Heart right ventricle (tissue), 16 donors: Measurements from ENCODE around the gene HEBP1. TPM values are rescaled to one million over a fixed set of nuclear protein-coding genes. Genes with fewer than 3 reads are reported as not detected.

Experiments
- ATAC-seq, 8 donors: fragments of 200-7000 bp; cut with Tn5 transposase; one replicate each; pipeline ENCODE4 v1.9.1; 2020; ENCODE audit warnings: mild to moderate bottlenecking in 8 of 8, moderate library complexity in 8 of 8, moderate number of reproducible peaks in 1 of 8
- DNase-seq, 2 donors: peaks; one replicate each; pipeline ENCODE4 v3.0.0-alpha.2; 2020
- H3K27ac ChIP-seq, 10 donors: fragments of 200-600 bp; sonication (generic) in 2 of 10; one replicate each; pipeline versions ENCODE4 v1.5.0 to v1.8.0; 2020 to 2022; ENCODE audit warnings: mild to moderate bottlenecking in 3 of 10
- H3K27me3 ChIP-seq, 7 donors: fragments of 200-600 bp; one replicate each; pipeline ENCODE4 v1.8.0; 2021 to 2022; ENCODE audit warnings: mild to moderate bottlenecking in 2 of 7
- H3K36me3 ChIP-seq, 9 donors: fragments of 200-600 bp; sonication (generic) in 1 of 9; one replicate each; pipeline versions ENCODE4 v1.5.0 to v1.8.0; 2020 to 2022; ENCODE audit warnings: mild to moderate bottlenecking in 2 of 9
- H3K4me1 ChIP-seq, 9 donors: fragments of 200-600 bp; sonication (generic) in 1 of 9; one replicate each; pipeline versions ENCODE4 v1.5.0 to v1.8.0; 2020 to 2022; ENCODE audit warnings: mild to moderate bottlenecking in 4 of 9
- H3K4me3 ChIP-seq, 10 donors: fragments of 200-600 bp; sonication (generic) in 2 of 10; one replicate each; pipeline versions ENCODE4 v1.5.0 to v1.8.0; 2020 to 2022; ENCODE audit warnings: mild to moderate bottlenecking in 7 of 10, moderate library complexity in 2 of 10
- H3K9me3 ChIP-seq, 11 donors: fragments of 200-600 bp in 10 of 11; sonication (generic) in 2 of 11; one replicate each; pipeline versions ENCODE4 v1.5.0 to v1.8.0; 2013 to 2022; ENCODE audit warnings: mild to moderate bottlenecking in 2 of 11, control low read depth in 1 of 11, moderate library complexity in 1 of 11
- WGBS, 2 donors: extraction: QIAGEN DNeasy Blood & Tissue Kit; methylation state at CpG; one replicate each; pipeline ENCODE4 v1.1.7; 2013; ENCODE audit warnings: inconsistent platforms in 1 of 2; 5-methylcytosine and 5-hydroxymethylcytosine counted together
- intact Hi-C, 10 donors: fragments of 100-400 bp; cut with DNase I; formaldehyde crosslinking; loops; one replicate each; pipeline versions ENCODE4 v1.11.1 to v1.14.2; 2022
- long read RNA-seq, 3 donors: library from polyadenylated mRNA; unstranded; transcript quantifications; one replicate each; pipeline ENCODE4 v2.0.0, GENCODE V29; 2020 to 2021
- polyA plus RNA-seq, 2 donors: library from polyadenylated mRNA; stranded (reverse); fragments of 200-250 nt; gene quantifications; one replicate each; pipeline ENCODE4 v1.2.3, GENCODE V29; 2013
- total RNA-seq, 10 donors: library from RNA; stranded (reverse); fragmentation: NEBNext Ultra II Directional in 3 of 10; extraction: Animal tissue kit (Norgen Biotek cat#: 25700) in 3 of 10; gene quantifications; one replicate each; pipeline versions ENCODE4 v1.2.1 to v1.2.4, GENCODE V29; 2021 to 2023
- TF ChIP-seq, protein P1 (sequence below), 9 donors: fragments of 200-600 bp; sonication (generic) in 2 of 9; IDR thresholded peaks; one replicate each; pipeline versions ENCODE4 v1.5.0 to v1.8.0; 2021 to 2022; ENCODE audit warnings: antibody characterized with exemption in 9 of 9, mild to moderate bottlenecking in 5 of 9, moderate library complexity in 1 of 9
- donor health status: Arrhythmogenic right ventricular cardiomyopathy.
- donor health status: ischemic (EF 13 %, LVEDD 7.1; RV severe dilation, severe dysfunction).
- donor health status: healthy with polysubstance abuse.
- donor health status: DM: no; HTN: yes; CAD: no.
- donor health status: DM: no; HTN: no; CAD: no.
- donor health status: ischemic (EF 25% LVEDD 6.9; RV normal size, moderate dysfunction).
- donor health status: ischemic (EF 25% LVEDD 5.7; RV mildly dilated, moderate dysfunction).
- donor health status: healthy.
- donor health status: DM: yes; HTN: yes; CAD: no.
- donor health status: Ischemic cardiomyopathy.
- donor health status: ischemic (EF 35%, LVEDD 5.7; RV mildly dilated, moderate dysfunction).
- donor health status: nonischemic (EF 11% LVEDD 7.7; RV severe dilation, severe dysfunction).
- donor health status: DM: yes; HTN: yes; CAD: no.
- donor health status: PGD.
- donor health status: ischemic (EF 29% LVEDD 5.4; RV normal size, mild dysfunction).
- donor health status: nonischemic (EF 23%, LVEDD 6.1; RV moderate dilation, normal function).

HEBP1 gene, protein sequence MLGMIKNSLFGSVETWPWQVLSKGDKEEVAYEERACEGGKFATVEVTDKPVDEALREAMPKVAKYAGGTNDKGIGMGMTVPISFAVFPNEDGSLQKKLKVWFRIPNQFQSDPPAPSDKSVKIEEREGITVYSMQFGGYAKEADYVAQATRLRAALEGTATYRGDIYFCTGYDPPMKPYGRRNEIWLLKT
- total RNA-seq = 10 to 100 TPM; 45.2 to 71.4 (median 51.4) TPM
- 10 to 100 TPM; 23.7 to 72.0 TPM for polyA plus RNA-seq
- long read RNA-seq, donor 1, transcript HEBP1-201 (4 exons, 1,173 nt) = major isoform, 55 of 57 reads
- long read RNA-seq, donor 1, partial matches to known transcripts = 2 of 57 reads
- long read RNA-seq, donor 1, other reads (novel, unspliced or antisense) = 0 of 57 reads
- long read RNA-seq, donor 2, transcript HEBP1-201 (4 exons, 1,173 nt) = major isoform, 47 of 53 reads
- long read RNA-seq, donor 2, partial matches to known transcripts = 1 of 53 reads
- long read RNA-seq, donor 2, other reads (novel, unspliced or antisense) = 3 of 53 reads
- long read RNA-seq, donor 3, transcript HEBP1-201 (4 exons, 1,173 nt) = major isoform, 38 of 40 reads
- long read RNA-seq, donor 3, partial matches to known transcripts = 0 of 40 reads
- long read RNA-seq, donor 3, other reads (novel, unspliced or antisense) = 2 of 40 reads

DNA sequence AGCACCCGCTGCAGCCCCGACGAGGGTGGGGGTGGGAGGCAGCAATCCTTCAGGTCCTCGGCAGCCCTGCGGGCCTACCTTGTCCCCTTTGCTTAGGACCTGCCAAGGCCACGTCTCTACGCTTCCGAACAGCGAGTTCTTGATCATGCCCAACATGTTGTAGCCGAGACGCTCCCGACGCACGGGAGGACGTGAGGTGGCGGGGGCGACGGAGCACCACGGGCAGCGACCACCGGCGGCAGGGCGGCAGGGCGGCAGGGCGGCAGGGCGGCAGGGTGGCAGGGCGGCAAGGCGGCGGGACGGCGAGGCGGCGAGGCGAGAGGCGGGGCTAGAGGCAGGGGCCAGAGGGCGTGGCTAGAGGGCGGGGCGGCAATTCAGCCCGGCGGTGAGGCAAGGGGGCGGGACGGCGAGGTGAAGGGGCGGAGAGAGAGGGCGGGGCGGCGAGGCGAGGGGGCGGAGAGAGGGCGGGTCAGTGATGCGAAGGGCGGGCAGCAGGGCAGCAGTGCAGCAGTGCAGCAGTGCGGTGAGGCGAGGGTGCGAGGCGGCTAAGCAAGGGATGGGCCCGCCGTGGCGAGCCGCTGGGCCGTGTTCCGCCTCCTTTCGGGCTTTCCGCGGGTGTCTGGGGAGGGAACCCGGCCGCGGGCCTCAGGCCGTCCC, at the start of gene HEBP1:
HEBP1 (minus strand) TSS at position 307 of the 657 bp plus-strand sequence; CDS start at position 156, 151 bp downstream.
- WGBS, 2 donors = 0% methylated on average over 55 to 69 of the region's 69 CpGs
- intact Hi-C loops = loop anchor here in 6 of 10 donors (5.0 to 10.0 kb wide), 6 partner anchors 42 to 215 kb away; partner anchors contain the start of genes GSG1 (in 2 of the 6) and FAM234B (in 1 of the 6)
- TF ChIP-seq, protein P1, sequence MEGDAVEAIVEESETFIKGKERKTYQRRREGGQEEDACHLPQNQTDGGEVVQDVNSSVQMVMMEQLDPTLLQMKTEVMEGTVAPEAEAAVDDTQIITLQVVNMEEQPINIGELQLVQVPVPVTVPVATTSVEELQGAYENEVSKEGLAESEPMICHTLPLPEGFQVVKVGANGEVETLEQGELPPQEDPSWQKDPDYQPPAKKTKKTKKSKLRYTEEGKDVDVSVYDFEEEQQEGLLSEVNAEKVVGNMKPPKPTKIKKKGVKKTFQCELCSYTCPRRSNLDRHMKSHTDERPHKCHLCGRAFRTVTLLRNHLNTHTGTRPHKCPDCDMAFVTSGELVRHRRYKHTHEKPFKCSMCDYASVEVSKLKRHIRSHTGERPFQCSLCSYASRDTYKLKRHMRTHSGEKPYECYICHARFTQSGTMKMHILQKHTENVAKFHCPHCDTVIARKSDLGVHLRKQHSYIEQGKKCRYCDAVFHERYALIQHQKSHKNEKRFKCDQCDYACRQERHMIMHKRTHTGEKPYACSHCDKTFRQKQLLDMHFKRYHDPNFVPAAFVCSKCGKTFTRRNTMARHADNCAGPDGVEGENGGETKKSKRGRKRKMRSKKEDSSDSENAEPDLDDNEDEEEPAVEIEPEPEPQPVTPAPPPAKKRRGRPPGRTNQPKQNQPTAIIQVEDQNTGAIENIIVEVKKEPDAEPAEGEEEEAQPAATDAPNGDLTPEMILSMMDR (IDR thresholded peaks at IDR 0.05) = no peak
- Histone ChIP-seq H3K27ac (peak within 1 kb of the TSS; percentile 78 to 99 (median 92)), H3K27me3 (no peaks in the 10 kb centered on the region), H3K4me3 (peak within 1 kb of the TSS; percentile 58 to 98 (median 86)), H3K9me3 (no peaks in the 10 kb centered on the region), H3K4me1 (peaks cover 5 to 64% (median 43%) of the 10 kb centered on the region in 9 donors), H3K36me3 (no peaks in the 10 kb centered on the region)
- DNase-seq = peak; percentile 96 to 98
- peak; percentile 96 to 99 (median 98) for ATAC-seq

DNA sequence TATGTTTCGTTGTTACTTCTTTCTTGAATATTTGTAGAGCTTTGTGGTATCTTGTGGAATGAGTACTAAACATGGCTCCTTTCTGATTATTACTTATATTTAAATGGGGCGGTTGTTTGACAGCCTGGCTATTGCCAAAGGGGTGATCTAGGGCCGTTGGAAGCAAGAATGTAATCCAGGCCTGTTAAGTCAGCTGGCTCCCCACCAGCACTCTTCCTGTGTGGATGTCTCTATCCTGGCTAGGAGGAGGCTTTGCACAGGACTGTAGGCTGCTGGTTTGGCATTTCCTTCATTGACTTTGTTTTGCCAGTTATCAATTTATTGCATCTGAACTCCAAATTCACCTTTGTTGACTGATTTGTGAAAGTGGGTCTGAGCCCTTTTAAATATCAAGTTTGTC, 49.8 kb upstream of the HEBP1 start:
- no peaks in the 10 kb centered on the region for H3K36me3 ChIP-seq
- ATAC-seq = peak in 1 of 8 donors; percentile 68
- DNase-seq = peak in 1 of 2 donors; percentile 7
- TF ChIP-seq, protein P1 (IDR thresholded peaks at IDR 0.05) = no peak
- H3K27me3 ChIP-seq = no peaks in the 10 kb centered on the region
- peak overlapping the region in 1 of 10 donors; percentile 29 for H3K27ac ChIP-seq
- WGBS, 2 donors = 45 to 54% methylated on average over 3 of the region's 3 CpGs
- peaks cover 0 to 14% (median 6%) of the 10 kb centered on the region in 11 donors for H3K9me3 ChIP-seq
- no peak overlapping the region for H3K4me3 ChIP-seq
- peaks cover 0 to 32% (median 7%) of the 10 kb centered on the region in 9 donors for H3K4me1 ChIP-seq
- intact Hi-C loops = loop anchor here in 1 of 10 donors (10.0 kb wide), 1 partner anchor 45 kb away; no protein-coding TSS in a partner anchor

DNA sequence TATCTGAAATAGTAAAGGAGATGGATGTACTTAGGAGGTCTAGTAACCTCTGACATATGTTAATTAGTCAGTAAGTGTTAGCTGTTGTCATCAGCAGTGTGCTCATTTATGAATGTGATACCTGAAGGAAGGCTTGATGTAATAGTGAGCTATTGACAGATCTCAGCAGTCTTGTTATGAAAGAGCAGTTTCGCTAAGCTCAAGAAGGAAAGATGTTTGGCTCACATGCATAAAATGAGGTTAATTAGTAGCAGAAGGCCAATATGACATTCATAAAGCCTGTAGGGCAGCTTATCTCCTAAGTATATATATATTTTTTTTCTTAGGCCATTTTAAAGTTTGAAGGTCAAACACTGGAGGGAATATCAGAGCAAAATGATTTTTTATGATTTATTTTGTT, 46.9 kb upstream of the HEBP1 start:
- H3K27ac ChIP-seq = no peak overlapping the region
- intact Hi-C loops = loop anchor here in 1 of 10 donors (10.0 kb wide), 1 partner anchor 48 kb away; no protein-coding TSS in a partner anchor
- peaks cover 0 to 4% (median 0%) of the 10 kb centered on the region in 7 donors for H3K27me3 ChIP-seq
- peaks cover 0 to 38% (median 11%) of the 10 kb centered on the region in 9 donors for H3K4me1 ChIP-seq
- DNase-seq = no peak
- no peaks in the 10 kb centered on the region for H3K36me3 ChIP-seq
- H3K9me3 ChIP-seq = no peaks in the 10 kb centered on the region
- no peak for ATAC-seq
- 95% methylated on average over 1 of the region's 1 CpG for WGBS, 2 donors
- TF ChIP-seq, protein P1 (IDR thresholded peaks at IDR 0.05) = no peak
- no peak overlapping the region for H3K4me3 ChIP-seq

DNA sequence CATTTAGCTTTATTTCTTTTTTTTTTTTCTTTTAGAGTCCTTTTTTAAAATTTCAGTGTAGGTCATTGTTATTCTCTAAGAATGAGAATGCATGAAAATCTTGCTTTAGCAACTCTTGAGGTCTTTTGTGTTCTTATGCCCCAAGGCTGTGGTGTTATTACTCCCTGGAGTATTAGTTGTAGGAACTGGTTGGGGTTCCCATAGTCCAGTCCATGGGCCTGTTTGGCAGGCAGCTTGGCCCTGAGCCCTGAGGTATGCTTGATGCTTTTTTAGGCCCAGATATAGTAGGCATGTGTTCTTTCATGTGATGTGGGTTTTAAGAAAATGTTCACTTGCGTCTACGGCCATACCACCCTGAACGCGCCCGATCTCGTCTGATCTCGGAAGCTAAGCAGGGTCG, 45.8 kb upstream of the HEBP1 start:
- no peaks in the 10 kb centered on the region for H3K36me3 ChIP-seq
- no peak overlapping the region for H3K27ac ChIP-seq
- WGBS, 2 donors = 93 to 97% methylated on average over 8 of the region's 8 CpGs
- TF ChIP-seq, protein P1 (IDR thresholded peaks at IDR 0.05) = no peak
- peaks cover 0 to 7% (median 0%) of the 10 kb centered on the region in 7 donors for H3K27me3 ChIP-seq
- intact Hi-C loops = loop anchor here in 1 of 10 donors (10.0 kb wide), 1 partner anchor 49 kb away; no protein-coding TSS in a partner anchor
- DNase-seq (no peak), ATAC-seq (no peak)
- peaks cover 0 to 30% (median 11%) of the 10 kb centered on the region in 9 donors for H3K4me1 ChIP-seq
- H3K4me3 ChIP-seq = no peak overlapping the region
- no peaks in the 10 kb centered on the region for H3K9me3 ChIP-seq
